Head of caudate nucleus (tissue), 42 donors: ENCODE results near the gene CELF1.

Experiments used
- DNase-seq, 42 donors: peaks; one replicate each; pipeline versions ENCODE4 v3.0.0 to v3.0.0-alpha.2; 2020 to 2021; ENCODE audit warnings: mixed read lengths in 7 of 42
- intact Hi-C: fragments of 100-400 bp; cut with DNase I; formaldehyde crosslinking; loops from one replicate; pipeline ENCODE4 v1.15.0; 2022

CELF1 gene

GRCh38 chr11:47523490-47524225, 29.3 kb downstream of the CELF1 start:
- peak in 22 of 42 donors; percentile 25 to 84 (median 54) for DNase-seq
- intact Hi-C loops = no loop called here

- intact Hi-C loops = no loop called here
- peak in 1 of 42 donors; percentile 34 for DNase-seq
These were observed 34.5 kb downstream of the CELF1 start for GRCh38 chr11:47518212-47518964.

DNA sequence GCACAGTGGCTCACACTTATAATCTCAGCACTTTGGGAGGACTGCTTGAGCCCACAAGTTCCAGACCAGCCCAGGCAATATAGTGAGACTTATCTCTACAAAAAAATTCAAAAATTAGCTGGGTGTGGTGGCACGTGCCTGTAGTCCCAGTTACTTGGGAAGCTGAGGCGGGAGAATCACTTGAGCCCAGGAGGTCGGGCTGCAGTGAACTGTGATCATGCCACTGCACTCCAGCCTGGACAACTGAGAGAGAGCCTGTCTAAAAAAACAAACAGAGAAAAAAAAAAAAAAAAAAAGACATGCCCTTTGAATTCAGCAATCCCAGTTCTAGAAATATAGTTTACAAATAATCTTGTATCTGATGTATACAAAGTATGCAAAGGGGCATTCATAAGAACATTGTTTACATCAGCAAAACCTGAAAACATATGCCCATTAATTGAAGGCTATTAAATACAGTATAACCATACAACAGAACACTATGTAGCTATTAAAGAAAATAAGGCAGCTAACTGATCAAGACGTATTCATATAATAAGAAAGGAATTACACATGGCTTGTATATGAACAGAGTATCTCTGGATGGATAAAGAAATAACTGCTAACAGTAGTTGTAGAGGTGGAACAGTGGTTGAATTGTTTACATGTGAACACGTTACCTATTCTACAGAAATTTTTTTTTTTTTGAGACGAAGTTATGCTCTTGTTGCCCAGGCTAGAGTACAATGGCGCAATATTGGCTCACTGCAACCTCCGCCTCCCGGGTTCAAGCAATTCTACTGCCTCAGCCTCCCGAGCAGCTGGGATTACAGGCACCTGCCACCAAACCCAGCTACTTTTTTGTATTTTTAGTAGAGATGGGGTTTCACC, 35.7 kb downstream of the CELF1 start:
- no peak for DNase-seq
- intact Hi-C loops = no loop called here

GRCh38 chr11:47516155-47516554, 36.8 kb downstream of the CELF1 start:
- intact Hi-C loops = no loop called here
- DNase-seq = no peak

DNA sequence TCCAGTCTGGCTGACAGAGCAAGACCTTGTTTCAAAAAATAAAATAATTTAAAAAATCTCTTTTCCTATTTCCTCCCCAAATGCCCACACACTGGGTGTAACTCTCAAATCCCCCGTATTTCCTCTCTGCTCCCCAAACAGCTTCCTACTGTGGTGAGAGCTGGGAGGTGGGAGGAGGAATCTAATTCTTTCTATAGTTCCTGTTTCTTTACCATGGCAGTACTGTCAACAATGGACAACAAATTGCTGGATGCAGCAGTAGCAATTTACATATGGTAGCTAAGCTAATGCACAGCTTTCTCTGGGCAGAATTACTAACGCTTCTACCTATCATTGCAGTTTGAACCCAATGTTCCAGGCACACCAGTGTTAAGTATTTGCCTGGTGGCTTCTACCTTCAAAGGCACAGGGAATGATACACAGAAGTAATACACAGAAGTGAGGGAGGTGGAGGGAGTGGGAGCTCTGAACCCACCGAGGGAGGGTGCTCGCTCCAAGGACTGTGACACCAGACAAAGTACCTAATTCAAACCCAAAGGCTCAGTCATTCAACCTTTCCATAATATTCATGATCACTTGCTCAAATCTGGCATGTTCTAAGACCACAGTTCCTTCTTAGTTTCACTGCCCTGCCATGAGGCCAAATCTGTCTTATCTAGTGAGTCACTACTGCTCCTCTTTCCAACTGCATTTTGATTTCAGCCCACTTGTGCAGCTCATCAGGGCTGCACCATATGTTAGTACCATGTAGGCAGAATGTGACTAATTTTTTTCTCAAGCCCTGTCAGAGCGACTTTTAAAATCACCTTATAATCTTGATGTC, 37.9 kb downstream of the CELF1 start:
- peak in 11 of 42 donors; percentile 20 to 74 (median 47) for DNase-seq
- intact Hi-C loops = no loop called here

- no peak for DNase-seq
- intact Hi-C loops = no loop called here
These were observed 40.2 kb downstream of the CELF1 start for GRCh38 chr11:47512701-47513100.

- intact Hi-C loops = no loop called here
- DNase-seq = no peak
These were observed 41.0 kb downstream of the CELF1 start for GRCh38 chr11:47511917-47512316.

DNA sequence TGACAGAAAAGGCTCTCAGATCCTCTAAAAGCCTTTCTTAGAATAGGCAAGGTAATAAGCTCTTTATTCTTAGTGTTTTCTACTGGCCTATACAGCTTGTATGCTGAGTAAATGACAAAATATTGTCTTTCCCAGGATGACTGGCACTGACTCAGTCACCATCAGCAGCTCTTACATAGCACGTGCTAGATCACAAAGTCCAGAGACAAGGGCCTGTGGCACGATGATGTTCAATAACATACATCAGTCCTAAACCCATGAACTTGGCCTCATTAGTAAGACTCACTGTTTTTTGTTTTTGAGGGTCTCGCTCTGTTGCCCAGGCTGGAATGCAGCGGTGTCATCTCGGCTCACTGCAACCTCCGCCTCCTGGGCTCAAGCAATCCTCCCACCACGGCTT, 42.7 kb downstream of the CELF1 start:
- DNase-seq = no peak
- intact Hi-C loops = no loop called here

GRCh38 chr11:47509077-47509536, 43.8 kb downstream of the CELF1 start:
- intact Hi-C loops = no loop called here
- no peak for DNase-seq

GRCh38 chr11:47508240-47508957, 44.5 kb downstream of the CELF1 start:
- intact Hi-C loops = no loop called here
- peak in 2 of 42 donors; percentile 16 to 31 for DNase-seq

GRCh38 chr11:47507563-47508239, 45.2 kb downstream of the CELF1 start:
- DNase-seq = no peak
- intact Hi-C loops = no loop called here

- no peak for DNase-seq
- intact Hi-C loops = no loop called here
These were observed 46.0 kb downstream of the CELF1 start for GRCh38 chr11:47506795-47507562.

- intact Hi-C loops = no loop called here
- no peak for DNase-seq
These were observed 46.6 kb downstream of the CELF1 start for GRCh38 chr11:47506373-47506772.

DNA sequence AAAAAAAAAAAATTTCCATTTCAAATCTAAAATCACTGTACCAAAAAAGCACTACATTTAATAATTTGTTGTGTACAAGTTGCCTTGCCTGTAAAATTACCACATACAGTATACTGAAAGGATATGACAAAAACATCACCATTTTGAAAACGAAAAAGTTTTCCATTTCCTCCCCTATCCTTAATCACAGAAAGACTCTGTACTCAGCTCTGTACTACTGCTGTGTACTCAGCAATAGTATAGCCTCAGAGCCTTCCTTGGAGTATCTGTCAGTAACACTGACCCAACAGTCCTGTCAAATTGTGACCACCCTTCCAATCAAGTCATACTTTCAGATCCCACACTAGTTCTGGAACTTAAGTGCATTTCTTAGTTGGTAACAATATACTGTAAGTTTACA, 48.0 kb downstream of the CELF1 start:
- intact Hi-C loops = no loop called here

GRCh38 chr11:47503227-47503626, 49.7 kb downstream of the CELF1 start:
- intact Hi-C loops = no loop called here
- DNase-seq = no peak

More for the DNA sequence above, 48.0 kb downstream of the CELF1 start:
- no peak for DNase-seq

- DNase-seq = no peak
- intact Hi-C loops = no loop called here
These were observed 50.2 kb downstream of the CELF1 start for GRCh38 chr11:47502767-47503166.

- DNase-seq = no peak
- intact Hi-C loops = no loop called here
These were observed 51.8 kb downstream of the CELF1 start for GRCh38 chr11:47501101-47501500.
